Measurements from ENCODE around the gene SLCO6A1.

- no peak for TF ChIP-seq MAX (IDR thresholded peaks at IDR 0.05)
- no peak for TF ChIP-seq ZBTB7A (IDR thresholded peaks at IDR 0.05; ENCODE audit: low read depth)
- no peak for TF ChIP-seq REST (IDR thresholded peaks at IDR 0.05; ENCODE audit: low read depth)
- TF ChIP-seq NFIC (IDR thresholded peaks at IDR 0.05) = no peak
- no peak for TF ChIP-seq USF1 (IDR thresholded peaks at IDR 0.05)
- TF ChIP-seq TAF1 (IDR thresholded peaks at IDR 0.05; ENCODE audit: low read depth) = no peak
- no peak for TF ChIP-seq EGR1 (IDR thresholded peaks at IDR 0.05)
- no peak for TF ChIP-seq CREB1 (IDR thresholded peaks at IDR 0.05; ENCODE audit: low read depth)
Measured at GRCh38 chr5:102375876-102376275, 122.9 kb downstream of the SLCO6A1 start.
